Measurements from ENCODE around the gene BAIAP2.

The BAIAP2 gene

DNA sequence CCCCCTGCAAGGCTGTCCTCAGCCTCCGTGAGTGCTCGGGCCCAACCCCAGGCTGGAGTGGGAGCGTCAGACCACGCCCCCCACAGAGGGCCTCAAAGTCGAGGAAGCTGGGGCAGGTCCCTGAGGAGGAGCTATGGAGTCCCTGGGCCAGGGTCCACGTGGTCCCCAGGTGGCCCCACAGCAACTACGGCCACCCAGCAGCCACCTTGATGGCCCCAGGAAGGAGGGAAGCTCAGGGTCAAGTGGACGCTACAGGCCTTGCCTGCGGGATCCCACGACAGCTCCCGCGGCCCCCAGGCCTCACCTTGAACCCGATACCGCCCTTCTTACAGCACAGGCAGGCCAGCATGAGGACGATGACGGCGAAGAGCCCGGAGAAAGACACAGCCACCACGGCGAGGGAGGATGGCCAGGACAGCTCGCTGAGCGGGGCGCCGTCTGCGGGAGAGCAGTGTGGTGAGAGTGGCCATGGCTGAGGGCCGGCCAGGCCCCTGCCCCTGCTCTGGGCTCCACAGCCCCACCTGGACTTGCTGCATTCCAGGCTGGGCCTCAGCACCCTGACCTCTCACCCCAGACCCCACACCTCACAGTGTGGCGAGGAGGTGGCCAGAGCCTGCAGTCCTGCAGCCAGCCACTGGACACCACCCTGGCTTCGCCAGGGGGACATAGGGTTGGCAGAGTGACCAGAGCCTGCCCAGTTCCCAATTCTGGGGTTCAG is 99.3 kb downstream of the BAIAP2 start:
- H3K27me3 ChIP-seq (ENCODE audit: insufficient read depth, low read length, poor library complexity, severe bottlenecking) = no peaks in the 10 kb centered on the region
- H3K9me3 ChIP-seq (ENCODE audit: insufficient read depth, low read depth, low read length) = no peaks in the 10 kb centered on the region
- peaks cover 2% of the 10 kb centered on the region; the same call in 1 of the 2 replicates for H3F3A ChIP-seq (ENCODE audit: low read depth)
- no peaks in the 10 kb centered on the region for H4K20me1 ChIP-seq (ENCODE audit: insufficient read depth, low read length, poor library complexity, severe bottlenecking)
- H3K9me2 ChIP-seq (replicated peaks; ENCODE audit: low read depth, low read length) = no peaks in the 10 kb centered on the region
- no peak overlapping the region for H3K4me3 ChIP-seq (ENCODE audit: low read length, poor library complexity, severe bottlenecking)
- no peak for TF ChIP-seq EZH2phosphoT487 (IDR thresholded peaks at IDR 0.05; ENCODE audit: borderline replicate concordance)
- H3K4me1 ChIP-seq (ENCODE audit: insufficient read depth, low read length, poor library complexity, severe bottlenecking) = no peaks in the 10 kb centered on the region
- H3K4me2 ChIP-seq (ENCODE audit: low read depth, low read length, poor library complexity, severe bottlenecking) = no peak overlapping the region
- H3K9ac ChIP-seq (ENCODE audit: low read depth, low read length, poor library complexity, severe bottlenecking) = no peak overlapping the region
- H3K36me3 ChIP-seq (ENCODE audit: insufficient read depth, low read length) = no peaks in the 10 kb centered on the region
- no peaks in the 10 kb centered on the region for H3K79me2 ChIP-seq (ENCODE audit: insufficient read depth, low read length)
- no peak overlapping the region for H2AFZ ChIP-seq (ENCODE audit: low read length)

DNA sequence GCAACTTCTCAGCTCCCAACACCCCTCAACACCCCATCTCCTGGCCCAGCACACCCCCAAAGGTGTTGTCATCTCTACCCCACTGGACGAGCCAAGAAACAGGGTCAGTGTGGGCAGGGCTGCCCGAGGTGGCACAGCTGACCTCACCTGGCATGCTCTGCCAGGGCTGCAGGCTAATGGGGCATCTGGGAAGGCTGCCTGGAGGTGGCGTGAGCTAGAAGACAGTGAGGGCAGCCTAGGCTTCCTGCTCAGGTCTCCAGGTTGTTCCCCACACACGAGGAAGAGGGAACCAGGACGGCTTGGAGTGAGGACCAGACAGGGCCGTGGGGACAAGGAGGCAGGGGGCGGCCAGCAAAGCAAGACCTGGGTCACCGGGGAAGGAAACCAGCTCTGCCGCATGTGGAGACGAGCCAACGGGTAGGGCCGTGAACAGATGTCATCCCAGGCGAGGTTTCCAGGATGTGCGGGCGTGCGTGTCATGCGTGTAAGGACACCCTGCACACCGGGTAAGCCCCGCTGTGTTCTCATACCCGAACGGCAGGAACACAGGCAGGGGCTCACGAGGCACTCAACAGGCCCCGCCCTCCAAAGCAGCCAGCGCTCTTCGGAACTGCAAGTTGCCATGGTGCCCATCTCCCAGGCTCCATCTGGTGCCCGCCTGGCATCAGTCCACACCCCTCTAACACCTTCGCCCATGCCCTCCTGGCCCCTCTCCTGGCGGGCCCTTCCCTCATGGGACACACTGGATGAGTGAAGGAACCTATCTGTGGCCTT is 100.7 kb downstream of the BAIAP2 start:
- Histone ChIP-seq H3K79me2 (ENCODE audit: insufficient read depth, low read length) (no peaks in the 10 kb centered on the region), H3K9me3 (ENCODE audit: insufficient read depth, low read depth, low read length) (no peaks in the 10 kb centered on the region), H3K27me3 (ENCODE audit: insufficient read depth, low read length, poor library complexity, severe bottlenecking) (no peaks in the 10 kb centered on the region), H3K4me3 (ENCODE audit: low read length, poor library complexity, severe bottlenecking) (no peak overlapping the region), H3K36me3 (ENCODE audit: insufficient read depth, low read length) (no peaks in the 10 kb centered on the region), H3K9me2 (replicated peaks; ENCODE audit: low read depth, low read length) (no peaks in the 10 kb centered on the region), H3F3A (ENCODE audit: low read depth) (peaks cover 2% of the 10 kb centered on the region; the same call in 1 of the 2 replicates), H3K9ac (ENCODE audit: low read depth, low read length, poor library complexity, severe bottlenecking) (no peak overlapping the region), H3K4me2 (ENCODE audit: low read depth, low read length, poor library complexity, severe bottlenecking) (no peak overlapping the region), H3K4me1 (ENCODE audit: insufficient read depth, low read length, poor library complexity, severe bottlenecking) (no peaks in the 10 kb centered on the region), H4K20me1 (ENCODE audit: insufficient read depth, low read length, poor library complexity, severe bottlenecking) (no peaks in the 10 kb centered on the region), H2AFZ (ENCODE audit: low read length) (no peak overlapping the region)
- TF ChIP-seq, protein P1, sequence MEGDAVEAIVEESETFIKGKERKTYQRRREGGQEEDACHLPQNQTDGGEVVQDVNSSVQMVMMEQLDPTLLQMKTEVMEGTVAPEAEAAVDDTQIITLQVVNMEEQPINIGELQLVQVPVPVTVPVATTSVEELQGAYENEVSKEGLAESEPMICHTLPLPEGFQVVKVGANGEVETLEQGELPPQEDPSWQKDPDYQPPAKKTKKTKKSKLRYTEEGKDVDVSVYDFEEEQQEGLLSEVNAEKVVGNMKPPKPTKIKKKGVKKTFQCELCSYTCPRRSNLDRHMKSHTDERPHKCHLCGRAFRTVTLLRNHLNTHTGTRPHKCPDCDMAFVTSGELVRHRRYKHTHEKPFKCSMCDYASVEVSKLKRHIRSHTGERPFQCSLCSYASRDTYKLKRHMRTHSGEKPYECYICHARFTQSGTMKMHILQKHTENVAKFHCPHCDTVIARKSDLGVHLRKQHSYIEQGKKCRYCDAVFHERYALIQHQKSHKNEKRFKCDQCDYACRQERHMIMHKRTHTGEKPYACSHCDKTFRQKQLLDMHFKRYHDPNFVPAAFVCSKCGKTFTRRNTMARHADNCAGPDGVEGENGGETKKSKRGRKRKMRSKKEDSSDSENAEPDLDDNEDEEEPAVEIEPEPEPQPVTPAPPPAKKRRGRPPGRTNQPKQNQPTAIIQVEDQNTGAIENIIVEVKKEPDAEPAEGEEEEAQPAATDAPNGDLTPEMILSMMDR (conservative IDR thresholded peaks at IDR 0.05; ENCODE audit: low read length) = no peak
- TF ChIP-seq EZH2phosphoT487 (IDR thresholded peaks at IDR 0.05; ENCODE audit: borderline replicate concordance) = no peak

DNA sequence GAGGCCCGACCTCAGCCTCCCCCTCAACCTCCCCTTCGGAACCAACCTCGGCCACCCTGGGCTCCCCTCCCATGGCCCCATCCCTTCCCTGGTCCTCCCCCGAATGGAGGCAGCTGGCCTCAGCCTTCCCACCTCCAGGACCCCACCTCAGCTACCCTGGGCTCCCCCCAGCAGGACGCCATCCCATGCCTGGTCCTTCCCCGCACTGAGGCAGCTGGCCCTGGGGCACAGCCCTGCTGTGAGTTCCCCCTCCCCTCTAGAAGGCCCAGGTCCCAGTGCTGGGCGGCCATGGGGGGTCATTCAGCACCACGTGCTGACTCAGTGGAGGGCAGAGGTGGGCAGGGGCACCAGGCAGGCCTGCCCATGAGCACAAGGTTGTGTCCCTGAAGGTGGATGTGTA is 101.4 kb downstream of the BAIAP2 start:
- no peak for TF ChIP-seq EZH2phosphoT487 (IDR thresholded peaks at IDR 0.05; ENCODE audit: borderline replicate concordance)
- TF ChIP-seq, protein P1 (conservative IDR thresholded peaks at IDR 0.05; ENCODE audit: low read length) = no peak
- H4K20me1 ChIP-seq (ENCODE audit: insufficient read depth, low read length, poor library complexity, severe bottlenecking) = no peaks in the 10 kb centered on the region
- H3K27me3 ChIP-seq (ENCODE audit: insufficient read depth, low read length, poor library complexity, severe bottlenecking) = no peaks in the 10 kb centered on the region
- no peaks in the 10 kb centered on the region for H3K4me1 ChIP-seq (ENCODE audit: insufficient read depth, low read length, poor library complexity, severe bottlenecking)
- no peak overlapping the region for H3K4me2 ChIP-seq (ENCODE audit: low read depth, low read length, poor library complexity, severe bottlenecking)
- no peak overlapping the region for H2AFZ ChIP-seq (ENCODE audit: low read length)
- H3F3A ChIP-seq (ENCODE audit: low read depth) = peaks cover 2% of the 10 kb centered on the region; the same call in 1 of the 2 replicates
- H3K79me2 ChIP-seq (ENCODE audit: insufficient read depth, low read length) = no peaks in the 10 kb centered on the region
- H3K36me3 ChIP-seq (ENCODE audit: insufficient read depth, low read length) = no peaks in the 10 kb centered on the region
- no peaks in the 10 kb centered on the region for H3K9me2 ChIP-seq (replicated peaks; ENCODE audit: low read depth, low read length)
- no peaks in the 10 kb centered on the region for H3K9me3 ChIP-seq (ENCODE audit: insufficient read depth, low read depth, low read length)
- H3K4me3 ChIP-seq (ENCODE audit: low read length, poor library complexity, severe bottlenecking) = no peak overlapping the region
- no peak overlapping the region for H3K9ac ChIP-seq (ENCODE audit: low read depth, low read length, poor library complexity, severe bottlenecking)

Data from Loucy (cell line).